ENCODE measurements around the gene FGFR1OP2. TPM values are rescaled to one million over a fixed set of nuclear protein-coding genes. Genes with fewer than 3 reads are reported as not detected.
A peak's percentile ranks its signal among the peaks of the same experiment; 100 is the strongest.

Gene FGFR1OP2
- total RNA-seq, 1 experiment from 2014 or later, result 45.7 TPM

GRCh38 chr12:26906704-26907103, 31.6 kb upstream of the FGFR1OP2 start:
- ChIA-PET POLR2A (ENCODE audit: unreplicated experiment) (no interaction called here), CTCF (no interaction called here)

DNA sequence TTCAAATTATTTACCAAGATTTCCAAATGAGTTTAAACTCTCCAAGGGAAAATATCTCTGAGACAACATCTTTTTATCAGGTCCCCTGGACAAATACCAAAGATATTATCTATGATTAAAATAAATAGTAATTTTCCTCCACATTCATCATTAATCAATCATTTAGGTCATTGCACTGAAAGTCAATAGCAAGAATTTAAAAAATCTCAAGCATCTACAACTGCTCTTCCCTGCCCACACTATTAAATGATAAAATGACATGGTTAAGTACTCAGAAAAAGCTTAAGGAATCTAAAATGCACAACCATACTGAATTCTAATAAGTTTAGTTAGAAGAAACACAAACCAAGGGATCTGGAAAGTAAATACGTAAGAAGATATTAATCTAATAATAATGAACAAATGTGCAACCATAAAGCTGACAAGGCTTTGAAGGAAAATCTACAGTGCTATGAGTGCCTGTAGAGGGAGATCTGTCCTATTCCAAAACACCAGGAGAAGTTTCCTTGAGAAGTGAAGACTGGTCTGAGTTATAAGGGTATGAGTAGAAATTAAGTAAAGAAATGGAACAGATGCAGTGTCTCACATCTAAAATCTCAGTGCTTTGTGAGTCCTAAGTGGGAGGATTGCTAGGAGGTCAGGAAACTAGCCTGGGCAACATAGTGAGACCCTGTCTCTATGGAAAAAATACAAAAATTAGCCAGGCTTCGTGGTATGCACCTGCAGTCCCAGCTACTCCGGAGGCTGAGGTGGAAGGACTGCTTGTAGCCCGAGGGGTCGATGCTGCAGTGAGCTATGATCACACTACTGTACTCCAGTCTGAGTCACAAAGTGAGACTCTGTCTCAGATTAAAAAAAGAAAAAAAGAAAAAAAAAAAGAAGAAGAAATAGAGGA, 19.7 kb upstream of the FGFR1OP2 start:
- Histone ChIP-seq H3K4me2 (no peak overlapping the region), H2AFZ (no peak overlapping the region), H3K27ac (peak overlapping the region; percentile 20; the same call in 1 of the 2 replicates), H3K4me3 (no peak overlapping the region), H3K36me3 (ENCODE audit: low read depth) (peaks cover 20% of the 10 kb centered on the region), H3K27me3 (ENCODE audit: insufficient read depth, low read depth) (no peaks in the 10 kb centered on the region), H3K9me3 (ENCODE audit: insufficient read depth, low read depth) (no peaks in the 10 kb centered on the region), H4K20me1 (ENCODE audit: insufficient read depth) (no peaks in the 10 kb centered on the region), H3K9me2 (ENCODE audit: insufficient read depth) (no peaks in the 10 kb centered on the region), H3F3A (ENCODE audit: insufficient read depth, low read depth) (0 out of 2 replicates have a peak, but pooled peaks cover 11% of the 10 kb centered on the region), H3K79me2 (ENCODE audit: low read depth) (no peaks in the 10 kb centered on the region), H3K4me1 (replicated peaks; ENCODE audit: insufficient read depth) (no peaks in the 10 kb centered on the region)
- CTCF ChIA-PET, result interaction anchor here (0.6 kb wide), 1 partner anchor 87 kb away, joined by 3 read pairs; no protein-coding TSS in a partner anchor
- no TSS peak for BruUV-seq (replicated peaks)
- peak in 1 of 2 experiments; percentile 37 for DNase-seq
- POLR2A ChIA-PET (ENCODE audit: unreplicated experiment), result no interaction called here
- no peak for TF ChIP-seq EZH2 (IDR thresholded peaks at IDR 0.05; ENCODE audit: low read depth)
- TF ChIP-seq CTCF (conservative IDR thresholded peaks at IDR 0.05), result 0 out of 2 replicates have a peak, but pooled peaks have one; percentile 30
- intact Hi-C loops (cut with micrococcal nuclease; ENCODE audit: unreplicated experiment), result no loop called here

More at GRCh38 chr12:26906704-26907103, 31.6 kb upstream of the FGFR1OP2 start:
- DNase-seq, result no peak
- H4K20me1 ChIP-seq (ENCODE audit: insufficient read depth), result no peaks in the 10 kb centered on the region; the same call in 1 of the 2 replicates
- BruUV-seq (replicated peaks), result no TSS peak
- no peaks in the 10 kb centered on the region for H3F3A ChIP-seq (ENCODE audit: insufficient read depth, low read depth)
- TF ChIP-seq EZH2 (IDR thresholded peaks at IDR 0.05; ENCODE audit: low read depth) (no peak), CTCF (conservative IDR thresholded peaks at IDR 0.05) (no peak)
- H3K79me2 ChIP-seq (ENCODE audit: low read depth), result no peaks in the 10 kb centered on the region
- peaks cover 53% of the 10 kb centered on the region for H3K36me3 ChIP-seq (ENCODE audit: low read depth)
- H3K27me3 ChIP-seq (ENCODE audit: insufficient read depth, low read depth), result no peaks in the 10 kb centered on the region
- H3K9me3 ChIP-seq (ENCODE audit: insufficient read depth, low read depth), result no peaks in the 10 kb centered on the region
- H3K4me3 ChIP-seq, result no peak overlapping the region
- H3K9me2 ChIP-seq (ENCODE audit: insufficient read depth), result no peaks in the 10 kb centered on the region
- intact Hi-C loops (cut with micrococcal nuclease; ENCODE audit: unreplicated experiment), result no loop called here
- H3K27ac ChIP-seq, result no peak overlapping the region
- no peaks in the 10 kb centered on the region for H3K4me1 ChIP-seq (replicated peaks; ENCODE audit: insufficient read depth)
- no peak overlapping the region for H2AFZ ChIP-seq
- H3K4me2 ChIP-seq, result no peak overlapping the region

- Histone ChIP-seq H3K79me2 (ENCODE audit: low read depth) (no peaks in the 10 kb centered on the region), H3K4me1 (replicated peaks; ENCODE audit: insufficient read depth) (no peaks in the 10 kb centered on the region), H2AFZ (no peak overlapping the region), H3K36me3 (ENCODE audit: low read depth) (peaks cover 22% of the 10 kb centered on the region), H3K4me2 (no peak overlapping the region), H3K27ac (no peak overlapping the region), H3K9me3 (ENCODE audit: insufficient read depth, low read depth) (no peaks in the 10 kb centered on the region), H3K9me2 (ENCODE audit: insufficient read depth) (no peaks in the 10 kb centered on the region), H3K4me3 (no peak overlapping the region), H3F3A (ENCODE audit: insufficient read depth, low read depth) (0 out of 2 replicates have a peak, but pooled peaks cover 11% of the 10 kb centered on the region), H3K27me3 (ENCODE audit: insufficient read depth, low read depth) (no peaks in the 10 kb centered on the region), H4K20me1 (ENCODE audit: insufficient read depth) (no peaks in the 10 kb centered on the region)
- intact Hi-C loops (cut with micrococcal nuclease; ENCODE audit: unreplicated experiment), result no loop called here
- BruUV-seq (replicated peaks), result no TSS peak
- DNase-seq, result no peak
- CTCF ChIA-PET, result interaction anchor here (0.6 kb wide), 1 partner anchor 382 kb away, joined by 3 read pairs; no protein-coding TSS in a partner anchor
- TF ChIP-seq CTCF (conservative IDR thresholded peaks at IDR 0.05) (no peak), EZH2 (IDR thresholded peaks at IDR 0.05; ENCODE audit: low read depth) (no peak)
- POLR2A ChIA-PET (ENCODE audit: unreplicated experiment), result no interaction called here
Measured at GRCh38 chr12:26919216-26919555, 19.1 kb upstream of the FGFR1OP2 start.

All from PC-9 (cell line).